Measurements from ENCODE around the gene MEGF6.

DNA sequence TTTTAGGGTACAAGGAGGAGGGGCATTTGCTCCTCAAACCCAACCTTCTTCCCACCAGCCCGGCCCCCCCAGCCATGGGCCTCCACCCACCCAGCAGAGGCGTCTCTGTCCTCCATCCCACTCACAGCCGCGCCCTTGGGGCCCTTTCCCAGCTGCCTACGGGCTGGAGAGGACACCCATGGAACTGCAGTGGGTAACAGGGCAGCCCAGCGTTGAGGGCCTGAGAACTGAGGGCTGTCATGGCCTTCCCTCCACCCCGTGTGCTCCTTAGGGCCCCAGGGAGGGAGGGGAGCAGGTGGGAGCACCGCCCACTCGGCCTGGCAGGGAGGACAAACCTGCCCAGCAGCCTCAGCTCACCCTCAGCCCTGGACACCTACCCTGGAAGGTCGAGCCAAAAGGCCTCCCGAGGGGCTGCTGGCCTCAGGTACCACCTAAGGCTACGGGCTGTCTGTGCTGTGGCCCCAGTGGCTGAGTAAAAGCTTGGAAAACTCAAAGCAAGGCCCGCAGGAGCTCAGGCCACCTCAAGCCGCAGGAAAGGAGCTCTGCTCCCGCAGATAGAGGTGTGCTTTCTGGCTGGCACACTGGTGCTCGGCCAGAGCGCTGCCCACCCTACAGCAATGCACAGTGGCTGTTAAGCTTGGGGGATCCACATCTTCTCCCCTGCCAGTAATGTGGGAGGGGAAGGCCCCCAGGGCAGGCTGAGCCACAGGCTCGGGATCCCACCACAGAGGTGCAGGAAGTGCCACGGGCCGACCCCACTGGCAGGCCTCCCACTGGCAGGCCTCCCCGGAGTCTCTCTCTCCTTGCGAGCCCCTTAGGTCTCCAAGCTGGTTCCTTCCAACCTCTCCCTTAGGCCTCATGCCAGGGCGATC lies 159.1 kb downstream of the MEGF6 start:
- TF ChIP-seq, protein P1, sequence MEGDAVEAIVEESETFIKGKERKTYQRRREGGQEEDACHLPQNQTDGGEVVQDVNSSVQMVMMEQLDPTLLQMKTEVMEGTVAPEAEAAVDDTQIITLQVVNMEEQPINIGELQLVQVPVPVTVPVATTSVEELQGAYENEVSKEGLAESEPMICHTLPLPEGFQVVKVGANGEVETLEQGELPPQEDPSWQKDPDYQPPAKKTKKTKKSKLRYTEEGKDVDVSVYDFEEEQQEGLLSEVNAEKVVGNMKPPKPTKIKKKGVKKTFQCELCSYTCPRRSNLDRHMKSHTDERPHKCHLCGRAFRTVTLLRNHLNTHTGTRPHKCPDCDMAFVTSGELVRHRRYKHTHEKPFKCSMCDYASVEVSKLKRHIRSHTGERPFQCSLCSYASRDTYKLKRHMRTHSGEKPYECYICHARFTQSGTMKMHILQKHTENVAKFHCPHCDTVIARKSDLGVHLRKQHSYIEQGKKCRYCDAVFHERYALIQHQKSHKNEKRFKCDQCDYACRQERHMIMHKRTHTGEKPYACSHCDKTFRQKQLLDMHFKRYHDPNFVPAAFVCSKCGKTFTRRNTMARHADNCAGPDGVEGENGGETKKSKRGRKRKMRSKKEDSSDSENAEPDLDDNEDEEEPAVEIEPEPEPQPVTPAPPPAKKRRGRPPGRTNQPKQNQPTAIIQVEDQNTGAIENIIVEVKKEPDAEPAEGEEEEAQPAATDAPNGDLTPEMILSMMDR (IDR thresholded peaks at IDR 0.05) = no peak
- TF ChIP-seq POLR2A (IDR thresholded peaks at IDR 0.05) = no peak

Data from uterus (tissue), 2 donors.